Panc1 (cell line): ENCODE data around the gene STK39.
"Not testable (repeated sequence)": the region's sequence is repeated elsewhere in the genome, so short reads cannot be mapped to it uniquely, and the experiment has no call there.

Source experiments
- CTCF ChIP-seq: fragments of 450-650 bp; IDR thresholded peaks from 2 replicates; pipeline ENCODE4 v1.5.1; 2017; ENCODE audit warnings: mild to moderate bottlenecking
- POLR2AphosphoS5 ChIP-seq: IDR thresholded peaks from 2 replicates; pipeline ENCODE4 v1.6.1; 2012; ENCODE audit warnings: mild to moderate bottlenecking, low read depth, low read length, moderate library complexity
- REST ChIP-seq, 2 experiments: IDR thresholded peaks; 2 replicates each; pipeline ENCODE4 v1.6.1; 2011 to 2012; ENCODE audit warnings: low read depth in 2 of 2, control low read depth in 1 of 2, low read length in 1 of 2, mild to moderate bottlenecking in 1 of 2, moderate library complexity in 1 of 2; ENCODE audit not compliant: insufficient read depth in 1 of 2

GRCh38 chr2:168042127-168042824, 205.1 kb downstream of the STK39 start:
- not testable (repeated sequence) for TF ChIP-seq CTCF; REST (IDR thresholded peaks at IDR 0.05; ENCODE audit: insufficient read depth in 1 of 2, low read depth in 2 of 2, low read length in 1 of 2); POLR2AphosphoS5
